Dedifferentiated amniotic fluid mesenchymal stem cell (primary cell): ENCODE measurements around the gene NDUFS8.
A peak's percentile ranks its signal among the peaks of the same experiment; 100 is the strongest.

ENCODE experiments used
- DNase-seq: peaks from one replicate; pipeline ENCODE4 v3.0.0-alpha.2; 2016; ENCODE audit errors: extremely low spot score

NDUFS8 gene

GRCh38 chr11:68003846-68004550 is 26.5 kb upstream of the NDUFS8 start, which contains the start of gene UNC93B1:
Gene UNC93B1 (minus strand): TSS chr11:68004097. CDS start chr11:68004043, 54 bp downstream.
- peak; percentile 31 for DNase-seq

DNA sequence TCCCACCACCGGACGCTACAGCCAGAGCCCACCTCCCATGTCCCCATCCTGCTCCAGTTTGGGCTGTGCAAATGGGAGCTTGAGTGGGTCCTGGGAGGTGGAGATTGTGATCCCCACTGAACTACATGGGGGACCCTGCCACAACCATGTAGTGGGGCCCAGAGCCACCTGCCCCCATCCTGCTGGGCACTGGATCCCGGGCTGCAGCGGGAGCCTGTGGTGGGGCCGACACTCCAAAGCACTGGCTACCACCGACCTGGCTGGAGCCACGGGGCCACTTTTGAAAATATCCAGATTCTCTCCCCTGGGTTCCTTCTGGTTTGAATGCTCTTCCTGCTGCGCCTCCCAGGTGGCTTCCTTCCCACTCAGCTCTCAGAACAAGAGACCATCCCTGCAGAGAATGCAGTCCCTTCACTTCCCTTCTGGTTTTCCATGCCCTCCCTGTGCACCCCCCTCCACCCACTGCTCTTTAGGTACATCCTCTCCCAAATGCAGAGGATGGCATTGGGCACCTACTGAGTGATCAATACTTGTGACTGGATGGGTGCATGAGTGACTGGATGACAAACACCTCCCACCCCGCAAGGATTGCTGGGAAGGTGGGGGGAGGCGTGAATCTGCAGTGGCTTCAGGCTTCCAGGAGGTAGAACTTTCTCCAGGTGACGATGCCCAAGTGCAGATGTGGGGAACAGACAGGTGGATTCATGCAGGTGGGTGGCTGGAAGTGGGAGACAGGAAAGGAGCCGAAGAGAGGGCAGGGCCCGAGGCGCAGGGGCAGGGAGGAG is 25.7 kb upstream of the NDUFS8 start:
- no peak for DNase-seq

DNA sequence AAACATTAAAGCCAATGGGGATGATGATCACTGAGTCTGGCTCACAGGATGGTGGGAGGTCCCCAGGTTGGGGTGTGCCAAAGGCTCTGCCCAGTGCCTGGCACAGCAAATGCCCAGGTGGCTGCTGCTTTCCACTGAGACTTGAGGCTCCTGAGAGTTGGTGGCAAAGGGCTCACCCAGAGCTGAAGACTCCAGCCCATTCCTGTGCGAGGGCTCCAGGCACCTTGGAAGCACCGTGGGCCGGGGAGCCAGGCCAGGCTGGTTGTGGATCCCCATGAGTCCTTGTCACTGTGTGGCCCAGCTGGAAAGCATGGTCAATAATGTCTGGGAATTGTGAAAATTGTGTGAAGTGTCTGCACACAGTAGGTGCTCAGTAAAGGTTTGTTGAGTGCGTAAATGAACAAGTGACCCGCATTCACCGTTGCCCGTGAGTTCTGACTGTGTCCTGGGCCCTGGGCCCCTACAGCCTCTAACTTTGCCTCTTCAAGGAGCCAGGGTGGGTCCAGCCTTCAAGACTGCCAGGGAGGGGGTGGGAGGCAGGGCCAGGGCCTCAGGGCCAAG is 23.8 kb upstream of the NDUFS8 start:
- DNase-seq: no peak

- no peak for DNase-seq
These were observed 22.7 kb upstream of the NDUFS8 start for GRCh38 chr11:68007498-68008380.

DNA sequence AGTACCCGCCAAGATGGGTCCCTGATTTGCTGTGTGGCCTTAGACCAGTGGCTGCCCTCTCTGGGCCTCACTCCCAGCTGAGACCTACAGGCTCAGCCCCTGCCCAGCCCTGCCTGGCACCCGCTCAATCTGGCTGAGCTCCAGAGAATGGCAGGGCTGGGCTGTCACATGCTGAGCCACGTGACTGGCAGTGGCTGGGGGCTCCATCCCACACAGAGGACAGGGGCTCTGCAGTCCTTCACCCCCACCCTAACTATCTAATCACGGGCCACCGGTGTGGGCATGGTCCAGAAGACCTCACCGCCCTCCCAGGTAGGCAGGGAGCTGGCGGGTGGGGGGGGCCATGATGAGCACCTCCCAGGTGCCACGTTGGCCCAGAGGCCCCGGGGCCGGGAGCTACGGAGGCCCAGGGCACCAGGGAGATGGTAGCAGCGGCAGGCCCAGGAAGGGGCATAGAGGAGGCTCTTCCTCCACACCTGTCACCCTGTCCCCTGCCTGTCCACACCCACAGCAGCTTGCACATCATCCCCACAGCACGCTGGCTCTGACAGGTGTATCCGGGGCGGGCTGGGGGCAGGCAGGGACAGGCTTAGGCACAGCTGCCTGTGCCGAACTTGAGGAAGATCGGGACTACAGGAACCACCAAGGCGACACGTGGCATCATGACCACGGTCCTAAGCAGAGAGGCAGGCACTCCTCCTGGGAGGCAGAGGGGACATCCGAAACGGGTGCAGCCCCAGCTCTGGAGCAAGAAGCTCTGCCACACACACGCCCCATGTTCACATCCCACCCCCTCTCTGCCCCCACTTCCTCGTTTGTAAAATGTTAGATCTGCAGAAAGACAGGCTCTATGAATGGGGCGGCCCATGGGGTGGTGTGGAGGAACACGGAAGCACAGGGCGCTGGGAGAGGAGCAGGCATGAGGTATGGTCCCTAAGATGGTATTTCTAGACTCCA is 21.8 kb upstream of the NDUFS8 start:
- no peak for DNase-seq

DNA sequence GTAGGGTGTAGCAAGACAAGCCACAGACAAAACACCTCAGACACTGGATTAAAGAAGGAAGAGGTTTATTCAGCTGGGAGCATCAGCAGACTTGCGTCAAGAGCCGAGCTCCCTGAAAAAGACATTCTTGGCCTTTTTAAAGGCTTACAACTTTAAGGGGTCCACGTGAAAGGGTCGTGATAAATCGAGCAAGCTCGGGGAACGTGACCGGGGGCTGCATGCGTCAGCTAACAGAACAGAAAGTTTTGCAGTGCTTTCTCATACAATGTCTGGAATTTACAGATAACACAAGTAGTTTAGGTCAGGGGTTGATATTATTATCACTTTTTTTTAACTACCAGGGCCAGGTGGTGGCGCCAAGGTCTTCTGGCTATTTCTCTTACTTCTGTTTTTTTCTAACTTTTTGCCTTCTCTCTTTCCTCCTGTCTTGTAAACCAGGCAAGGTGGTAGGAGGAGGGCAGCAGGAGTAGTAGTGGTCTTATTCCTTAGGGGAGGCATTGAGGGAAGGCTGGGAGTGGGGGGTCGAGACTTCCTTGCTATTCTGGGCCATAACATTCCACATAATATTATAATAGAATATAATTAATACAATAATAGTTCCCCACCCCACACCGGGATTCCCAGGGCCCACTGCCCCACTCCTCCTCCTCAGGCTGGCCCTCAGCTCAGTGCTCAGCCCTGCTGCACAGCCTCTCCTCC is 20.9 kb upstream of the NDUFS8 start:
- no peak for DNase-seq

DNA sequence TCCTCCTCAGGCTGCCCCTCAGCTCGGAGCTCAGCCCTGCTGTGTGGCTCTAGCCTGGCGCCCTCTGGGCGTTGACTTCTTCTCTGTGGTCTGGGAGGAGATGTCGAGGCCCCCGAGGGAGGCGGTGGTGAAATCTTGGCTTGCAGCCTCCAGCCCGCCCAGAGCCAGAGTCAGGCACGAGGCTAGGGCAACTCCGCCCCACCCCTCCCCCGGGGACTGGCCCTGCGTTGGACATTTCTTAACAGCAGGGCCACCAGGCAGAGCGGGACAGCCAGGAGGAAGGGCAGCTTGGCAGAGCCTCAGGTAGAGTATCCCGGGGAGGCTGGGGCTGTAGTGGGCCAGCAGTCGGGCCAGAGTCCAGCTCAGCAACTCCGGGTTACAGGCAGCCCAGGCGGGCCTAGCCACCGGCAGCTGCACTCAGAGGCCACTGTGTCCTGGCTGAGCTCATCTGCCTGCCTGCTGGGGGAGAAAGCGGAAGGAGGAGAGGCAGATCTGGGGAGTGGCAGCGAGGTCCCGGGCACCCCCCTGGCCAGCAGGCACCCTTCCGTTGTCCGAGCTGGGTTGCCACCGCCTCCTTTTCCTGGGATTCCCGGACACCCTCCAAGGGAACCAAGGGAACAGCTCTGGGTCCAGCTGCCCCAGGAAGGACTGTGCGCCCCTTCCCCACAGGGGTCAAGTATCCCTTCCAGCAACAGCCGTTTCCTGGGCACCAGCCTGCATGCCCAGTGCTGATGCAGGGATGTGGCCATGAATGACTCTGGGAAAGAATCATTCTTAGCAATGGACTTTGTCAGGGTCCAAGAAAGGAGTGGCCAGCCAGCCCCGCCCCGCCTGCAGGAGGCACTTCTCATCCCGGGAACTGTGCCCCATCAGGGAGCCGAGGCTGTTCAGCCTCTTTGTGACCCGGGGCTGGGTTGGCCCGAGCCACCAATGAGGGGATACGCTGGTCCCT is 20.1 kb upstream of the NDUFS8 start, which contains the start of gene ALDH3B1:
Gene ALDH3B1, plus strand, starts transcription at position 238 of the 952 bp plus-strand sequence. CDS start 4,971 bp downstream, outside the sequence.
- DNase-seq: peak; percentile 65

- DNase-seq: no peak
These were observed 19.2 kb upstream of the NDUFS8 start for GRCh38 chr11:68011051-68011943.

- no peak for DNase-seq
These were observed 18.2 kb upstream of the NDUFS8 start for GRCh38 chr11:68012044-68012842.

- peak; percentile 94 for DNase-seq
These were observed 17.5 kb upstream of the NDUFS8 start for GRCh38 chr11:68012843-68013610.

DNA sequence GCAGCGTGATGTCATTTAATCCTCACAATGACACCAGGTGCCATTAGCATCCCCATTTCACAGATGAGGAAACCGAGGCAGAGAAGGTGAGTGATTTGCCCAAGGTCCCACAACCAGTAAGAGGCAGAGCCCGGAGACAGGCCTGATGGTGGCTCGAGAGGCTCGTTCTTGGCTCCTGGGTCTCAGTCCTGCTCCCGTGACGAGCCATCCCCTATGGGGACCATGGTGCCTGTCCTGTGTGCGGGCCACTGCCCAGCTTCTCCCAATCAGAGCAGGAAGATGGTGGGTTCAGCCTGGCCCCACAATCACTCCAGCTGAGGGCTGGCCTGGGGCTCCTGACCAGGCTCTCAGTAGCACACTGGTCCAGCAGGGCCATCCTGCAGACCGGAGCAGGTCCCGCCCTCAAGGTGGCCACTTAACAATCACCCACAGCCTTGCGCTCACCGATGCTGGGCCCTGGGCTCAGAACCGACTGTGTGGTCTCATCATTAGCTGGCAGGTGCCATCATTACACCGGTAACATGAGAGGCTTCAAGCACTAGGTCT is 16.8 kb upstream of the NDUFS8 start:
- DNase-seq: no peak

DNA sequence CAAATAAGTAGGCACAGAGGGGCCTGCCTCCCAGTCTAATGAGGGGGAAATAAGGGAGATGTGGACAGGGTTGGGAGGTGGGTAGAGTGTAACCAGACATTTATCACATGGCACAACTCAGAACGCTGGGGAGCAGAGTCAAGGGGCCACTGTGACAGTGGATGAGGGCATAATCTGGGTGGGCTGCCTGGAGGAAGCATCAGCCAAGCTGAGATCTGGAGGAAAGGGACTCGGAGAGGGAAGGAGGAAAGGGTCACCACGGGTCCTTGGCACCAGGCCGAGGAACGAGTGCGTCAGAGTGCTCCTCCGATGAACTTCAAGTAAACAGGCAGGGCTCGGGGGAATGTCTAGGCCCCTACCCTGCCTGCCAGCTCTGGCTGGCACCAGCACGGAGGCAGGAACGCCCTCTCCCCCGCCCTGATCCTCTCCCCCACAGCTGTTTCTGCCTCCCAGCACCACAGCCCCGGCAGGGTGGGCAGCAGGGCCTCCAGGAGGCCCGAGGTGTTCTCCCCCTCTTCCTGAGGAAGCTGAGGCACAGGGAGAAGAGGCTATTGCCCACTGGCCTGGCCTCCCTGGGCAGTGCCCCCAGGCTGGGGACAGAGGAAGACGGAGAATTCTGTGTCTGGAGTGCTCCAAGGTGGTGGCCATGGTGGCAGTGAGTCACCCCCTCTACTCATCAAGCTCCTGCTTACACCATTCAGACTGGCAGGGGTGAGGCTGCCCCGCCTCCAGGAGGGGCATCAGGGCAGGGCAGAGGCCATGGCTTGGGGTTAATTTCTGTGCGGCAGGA is 16.1 kb upstream of the NDUFS8 start:
- no peak for DNase-seq

DNA sequence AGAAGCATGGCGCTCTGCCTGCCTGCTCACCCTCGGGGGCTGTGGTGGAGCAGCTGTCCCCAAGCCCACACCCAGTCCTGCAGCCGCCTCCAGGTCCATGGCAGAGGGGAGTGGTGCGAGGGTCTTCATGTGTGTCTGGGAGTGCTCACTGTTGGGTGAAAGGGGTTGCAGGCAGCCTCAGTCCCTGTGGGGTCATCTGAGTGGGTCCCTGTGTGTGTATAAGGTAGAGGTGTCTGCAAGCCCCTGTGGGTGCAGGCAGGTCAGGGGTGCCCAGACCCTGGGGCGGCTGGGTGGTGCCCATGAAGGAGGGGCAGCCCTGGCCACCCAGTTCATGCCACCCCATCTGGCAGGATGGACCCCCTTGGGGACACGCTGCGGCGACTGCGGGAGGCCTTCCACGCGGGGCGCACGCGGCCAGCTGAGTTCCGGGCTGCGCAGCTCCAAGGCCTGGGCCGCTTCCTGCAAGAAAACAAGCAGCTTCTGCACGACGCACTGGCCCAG is 15.5 kb upstream of the NDUFS8 start:
- no peak for DNase-seq

- DNase-seq: no peak
These were observed 15.0 kb upstream of the NDUFS8 start for GRCh38 chr11:68015467-68015866.
